HEK293T (cell line): ENCODE measurements around the gene ADA.

Source experiments
- FOXK2 ChIP-seq: fragments of 450-650 bp; IDR thresholded peaks from 2 replicates; pipeline ENCODE4 v1.6.1; 2016; ENCODE audit warnings: mild to moderate bottlenecking
- FOXM1 ChIP-seq: fragments of 450-650 bp; IDR thresholded peaks from 2 replicates; pipeline ENCODE4 v1.6.1; 2017; ENCODE audit warnings: mild to moderate bottlenecking, borderline replicate concordance
- SP1 ChIP-seq: fragments of 450-650 bp; IDR thresholded peaks from 2 replicates; pipeline ENCODE4 v1.6.1; 2017
- TARDBP ChIP-seq: fragments of 450-650 bp; IDR thresholded peaks from 2 replicates; pipeline ENCODE4 v1.6.1; 2016

- TF ChIP-seq FOXK2 = no peak
- TF ChIP-seq TARDBP = no peak
- no peak for TF ChIP-seq FOXM1
- no peak for TF ChIP-seq SP1
Measured at GRCh38 chr20:44635877-44636276, 15.6 kb downstream of the ADA start.
